IMR-90 (cell line): ENCODE results near the gene JADE2.

Experiments used
- BHLHE40 ChIP-seq: fragments of 150-350 bp; IDR thresholded peaks from 2 replicates; pipeline ENCODE4 v1.6.1; 2016; ENCODE audit warnings: mild to moderate bottlenecking, low read depth, low read length
- CHD1 ChIP-seq: IDR thresholded peaks from 2 replicates; pipeline ENCODE4 v1.6.1; 2012; ENCODE audit warnings: low read depth, low read length, improper control_type of control experiment
- CTCF ChIP-seq: conservative IDR thresholded peaks from 2 replicates; pipeline ENCODE4 v1.5.1; 2012; ENCODE audit warnings: mild to moderate bottlenecking, low read depth, low read length, improper control_type of control experiment
- ELK1 ChIP-seq: fragments of 150-350 bp; IDR thresholded peaks from 2 replicates; pipeline ENCODE4 v1.6.1; 2016; ENCODE audit warnings: low read depth, mild to moderate bottlenecking, low read length, moderate library complexity, borderline replicate concordance
- FOS ChIP-seq: fragments of 150-350 bp; IDR thresholded peaks from 2 replicates; pipeline ENCODE4 v1.6.1; 2016; ENCODE audit warnings: low read depth, low read length
- MAFK ChIP-seq: IDR thresholded peaks from 2 replicates; pipeline ENCODE4 v1.6.1; 2012; ENCODE audit warnings: low read depth, low read length, improper control_type of control experiment
- NFE2L2 ChIP-seq: fragments of 150-350 bp; IDR thresholded peaks from 2 replicates; pipeline ENCODE4 v1.6.1; 2016; ENCODE audit warnings: low read depth, mild to moderate bottlenecking, low read length
- POLR2A ChIP-seq: IDR thresholded peaks from 2 replicates; pipeline ENCODE4 v1.6.1; 2012; ENCODE audit warnings: mild to moderate bottlenecking, low read depth, low read length
- RAD21 ChIP-seq: IDR thresholded peaks from 2 replicates; pipeline ENCODE4 v1.6.1; 2012; ENCODE audit warnings: low read length, improper control_type of control experiment
- RFX5 ChIP-seq: IDR thresholded peaks from 2 replicates; pipeline ENCODE4 v1.8.0; 2012; ENCODE audit warnings: low read depth, mild to moderate bottlenecking, low read length, moderate library complexity
- SMC3 ChIP-seq: fragments of 150-350 bp; IDR thresholded peaks from 2 replicates; pipeline ENCODE4 v1.6.1; 2016; ENCODE audit warnings: low read depth, mild to moderate bottlenecking, antibody characterized with exemption, low read length, moderate library complexity
- TF ChIP-seq, protein P1 (sequence below): fragments of 150-350 bp; IDR thresholded peaks from 2 replicates; pipeline ENCODE4 v1.6.1; 2017; ENCODE audit warnings: mild to moderate bottlenecking, antibody characterized with exemption, low read length, low read depth

GRCh38 chr5:134568761-134569695 is 43.6 kb downstream of the JADE2 start:
- no peak for TF ChIP-seq CTCF
- no peak for TF ChIP-seq POLR2A
- no peak for TF ChIP-seq CHD1
- no peak for TF ChIP-seq NFE2L2
- TF ChIP-seq RFX5: no peak
- TF ChIP-seq SMC3: no peak
- no peak for TF ChIP-seq RAD21
- TF ChIP-seq MAFK: no peak
- no peak for TF ChIP-seq FOS
- no peak for TF ChIP-seq BHLHE40
- TF ChIP-seq, protein P1, sequence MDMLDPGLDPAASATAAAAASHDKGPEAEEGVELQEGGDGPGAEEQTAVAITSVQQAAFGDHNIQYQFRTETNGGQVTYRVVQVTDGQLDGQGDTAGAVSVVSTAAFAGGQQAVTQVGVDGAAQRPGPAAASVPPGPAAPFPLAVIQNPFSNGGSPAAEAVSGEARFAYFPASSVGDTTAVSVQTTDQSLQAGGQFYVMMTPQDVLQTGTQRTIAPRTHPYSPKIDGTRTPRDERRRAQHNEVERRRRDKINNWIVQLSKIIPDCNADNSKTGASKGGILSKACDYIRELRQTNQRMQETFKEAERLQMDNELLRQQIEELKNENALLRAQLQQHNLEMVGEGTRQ: no peak
- TF ChIP-seq ELK1: no peak
